RWPE1 (cell line): ENCODE results near the gene LGALS3.
"Not testable (repeated sequence)": the region's sequence is repeated elsewhere in the genome, so short reads cannot be mapped to it uniquely, and the experiment has no call there.

Experiments used
- CTCF ChIA-PET: fragments of 350-600 bp; sonication (Branson Sonifier 250); formaldehyde crosslinking; extraction: SDS; loops from one replicate; lab custom pipeline; 2021; lab: Yijun Ruan, JAX
- POLR2A ChIA-PET: fragments of 400-600 bp; formaldehyde crosslinking; extraction: SDS; loops from one replicate; lab custom pipeline; 2020; ENCODE audit warnings: antibody characterized with exemption; ENCODE audit not compliant: low non-redundant PET; lab: Yijun Ruan, JAX
- DNase-seq: peaks from one replicate; pipeline ENCODE4 v3.0.0; 2012; ENCODE audit warnings: low spot score
- H3K27ac ChIP-seq: fragments of 450-650 bp; 2 replicates; pipeline ENCODE4 v1.5.1; 2017
- CTCF ChIP-seq: fragments of 450-650 bp; conservative IDR thresholded peaks from 2 replicates; pipeline ENCODE4 v1.5.1; 2017; ENCODE audit warnings: low read depth, mild to moderate bottlenecking

LGALS3 gene

GRCh38 chr14:55129086-55129427 is at the start of gene LGALS3:
LGALS3 (plus strand) TSS chr14:55129252; CDS start chr14:55137374, 8,122 bp downstream.
- ChIA-PET CTCF (interaction anchor here (1.5 kb wide), 1 partner anchor 37 kb away, joined by 4 read pairs; no protein-coding TSS in a partner anchor), POLR2A (interaction anchor here (2.3 to 2.4 kb wide), 2 partner anchors 21 to 26 kb away, joined by 7 to 16 read pairs; no protein-coding TSS in a partner anchor)
- DNase-seq = peak; percentile 85
- TF ChIP-seq CTCF = no peak
- peak within 1 kb of the TSS; percentile 88 for H3K27ac ChIP-seq

- POLR2A ChIA-PET, H3K27ac ChIP-seq, DNase-seq, CTCF ChIA-PET: not testable (repeated sequence)
Observed at GRCh38 chr14:55079961-55080360, 49.1 kb upstream of the LGALS3 start.

- H3K27ac ChIP-seq = no peak overlapping the region
- no peak for TF ChIP-seq CTCF
- ChIA-PET CTCF (interaction anchor here (0.7 kb wide), 1 partner anchor 53 kb away, joined by 4 read pairs; no protein-coding TSS in a partner anchor), POLR2A (no interaction called here)
- no peak for DNase-seq
Observed at GRCh38 chr14:55084401-55085059, 44.5 kb upstream of the LGALS3 start.

GRCh38 chr14:55085060-55085660 is 43.9 kb upstream of the LGALS3 start:
- no peak overlapping the region for H3K27ac ChIP-seq
- no peak for TF ChIP-seq CTCF
- ChIA-PET POLR2A (no interaction called here), CTCF (no interaction called here)
- DNase-seq = no peak

- TF ChIP-seq CTCF = no peak
- ChIA-PET CTCF (interaction anchor here (0.6 to 1.2 kb wide), 3 partner anchors 19 to 117 kb away, joined by 3 read pairs; no protein-coding TSS in a partner anchor), POLR2A (no interaction called here)
- DNase-seq = no peak
- H3K27ac ChIP-seq = no peak overlapping the region
Observed at GRCh38 chr14:55086938-55087337, 42.1 kb upstream of the LGALS3 start.

GRCh38 chr14:55088356-55088755 is 40.7 kb upstream of the LGALS3 start:
- no peak overlapping the region for H3K27ac ChIP-seq
- POLR2A ChIA-PET = no interaction called here
- DNase-seq = no peak
- CTCF ChIA-PET = interaction anchor here (1.6 kb wide), 1 partner anchor 72 kb away, joined by 7 read pairs; no protein-coding TSS in a partner anchor
- no peak for TF ChIP-seq CTCF

- CTCF ChIA-PET = interaction anchor here (0.6 to 2.0 kb wide), 4 partner anchors 37 to 69 kb away, joined by 3 to 7 read pairs (median 4); partner anchors contain the start of gene LGALS3
- H3K27ac ChIP-seq = no peak overlapping the region
- POLR2A ChIA-PET = no interaction called here
- TF ChIP-seq CTCF = no peak
- no peak for DNase-seq
Observed at GRCh38 chr14:55092341-55092740, 36.7 kb upstream of the LGALS3 start.
